Vagina (tissue), 2 donors: Measurements from ENCODE around the gene ERG. TPM values are rescaled to one million over a fixed set of nuclear protein-coding genes. Genes with fewer than 3 reads are reported as not detected.

Experiments used
- DNase-seq, 2 donors: peaks; one replicate each; pipeline ENCODE4 v3.0.0-alpha.2; 2017; ENCODE audit errors: extremely low spot score in 2 of 2
- H3K27ac ChIP-seq: fragments of 200-600 bp; sonication (generic); one replicate; pipeline ENCODE4 v1.5.1; 2019
- H3K27me3 ChIP-seq: fragments of 200-600 bp; sonication (generic); one replicate; pipeline ENCODE4 v1.5.1; 2019
- H3K36me3 ChIP-seq, 2 donors: fragments of 200-600 bp; sonication (generic); one replicate each; pipeline ENCODE4 v1.5.1; 2017 to 2019
- H3K4me1 ChIP-seq: fragments of 200-600 bp; sonication (generic); one replicate; pipeline ENCODE4 v1.5.1; 2019
- H3K4me3 ChIP-seq, 2 donors: fragments of 200-600 bp; sonication (generic); 1 replicate in 1 of 2; 2 replicates in 1 of 2; pipeline ENCODE4 v1.5.1; 2016 to 2019
- H3K9me3 ChIP-seq: fragments of 200-600 bp; sonication (generic); one replicate; pipeline ENCODE4 v1.5.1; 2019
- CTCF ChIP-seq, 3 experiments: fragments of 450-650 bp in 2 of 3; fragments of 200-600 bp in 1 of 3; sonication (generic) in 1 of 3; IDR thresholded peaks; one replicate each; pipeline ENCODE4 v1.5.1; 2017 to 2019; ENCODE audit warnings: antibody characterized with exemption in 3 of 3, mild to moderate bottlenecking in 2 of 3, moderate library complexity in 2 of 3
- POLR2A ChIP-seq, 2 donors: fragments of 450-650 bp; IDR thresholded peaks; one replicate each; pipeline ENCODE4 v1.6.1; 2017; ENCODE audit warnings: antibody characterized with exemption in 2 of 2, mild to moderate bottlenecking in 2 of 2, moderate library complexity in 2 of 2
- POLR2AphosphoS5 ChIP-seq, 2 donors: sonication (generic); formaldehyde crosslinking; IDR thresholded peaks; one replicate each; pipeline ENCODE4 v1.9.0; 2017; ENCODE audit warnings: antibody characterized with exemption in 2 of 2, mild to moderate bottlenecking in 2 of 2, low read depth in 1 of 2; ENCODE audit not compliant: insufficient read depth in 1 of 2
- intact Hi-C: fragments of 100-400 bp; cut with DNase I; formaldehyde crosslinking; loops from one replicate; pipeline ENCODE4 v1.15.1; 2023
- total RNA-seq: library from RNA; depleted of rRNA; stranded (reverse); fragments of >200 nt; gene quantifications from one replicate; pipeline ENCODE4 v1.2.3, GENCODE V29; 2016

Gene ERG
- total RNA-seq, 1 donor from 2014 or later, result 20.9 TPM

GRCh38 chr21:38429011-38429410, 69.3 kb downstream of the ERG start:
- no peak for TF ChIP-seq POLR2AphosphoS5 (IDR thresholded peaks at IDR 0.05; ENCODE audit: insufficient read depth in 1 of 2, low read depth in 1 of 2)
- no peak for TF ChIP-seq CTCF (IDR thresholded peaks at IDR 0.05)
- no peak for TF ChIP-seq POLR2A (IDR thresholded peaks at IDR 0.05)

GRCh38 chr21:38428211-38428610, 70.1 kb downstream of the ERG start:
- Histone ChIP-seq H3K27me3 (no peaks in the 10 kb centered on the region), H3K4me3 (no peak overlapping the region), H3K27ac (no peak overlapping the region), H3K36me3 (no peaks in the 10 kb centered on the region), H3K4me1 (no peaks in the 10 kb centered on the region), H3K9me3 (no peaks in the 10 kb centered on the region)
- no peak for DNase-seq
- intact Hi-C loops, result no loop called here
- TF ChIP-seq POLR2A (IDR thresholded peaks at IDR 0.05) (no peak), POLR2AphosphoS5 (IDR thresholded peaks at IDR 0.05; ENCODE audit: insufficient read depth in 1 of 2, low read depth in 1 of 2) (no peak), CTCF (IDR thresholded peaks at IDR 0.05) (no peak)

More at GRCh38 chr21:38429011-38429410, 69.3 kb downstream of the ERG start:
- Histone ChIP-seq H3K27me3 (no peaks in the 10 kb centered on the region), H3K36me3 (no peaks in the 10 kb centered on the region), H3K9me3 (no peaks in the 10 kb centered on the region), H3K4me1 (no peaks in the 10 kb centered on the region), H3K4me3 (no peak overlapping the region), H3K27ac (no peak overlapping the region)
- no peak for DNase-seq
- intact Hi-C loops, result no loop called here

GRCh38 chr21:38424305-38425019, 73.8 kb downstream of the ERG start:
- Histone ChIP-seq H3K27ac (no peak overlapping the region), H3K27me3 (no peaks in the 10 kb centered on the region), H3K36me3 (no peaks in the 10 kb centered on the region), H3K9me3 (no peaks in the 10 kb centered on the region), H3K4me3 (no peak overlapping the region), H3K4me1 (no peaks in the 10 kb centered on the region)
- intact Hi-C loops, result no loop called here
- no peak for DNase-seq
- TF ChIP-seq CTCF (IDR thresholded peaks at IDR 0.05), result no peak

- Histone ChIP-seq H3K27ac (no peak overlapping the region), H3K4me1 (no peaks in the 10 kb centered on the region), H3K9me3 (no peaks in the 10 kb centered on the region), H3K36me3 (no peaks in the 10 kb centered on the region), H3K4me3 (no peak overlapping the region), H3K27me3 (no peaks in the 10 kb centered on the region)
- TF ChIP-seq POLR2AphosphoS5 (IDR thresholded peaks at IDR 0.05; ENCODE audit: insufficient read depth in 1 of 2, low read depth in 1 of 2) (no peak), CTCF (IDR thresholded peaks at IDR 0.05) (no peak), POLR2A (IDR thresholded peaks at IDR 0.05) (no peak)
- no peak for DNase-seq
- intact Hi-C loops, result no loop called here
Measured at GRCh38 chr21:38422082-38422481, 76.2 kb downstream of the ERG start.

GRCh38 chr21:38420140-38420539, 78.1 kb downstream of the ERG start:
- Histone ChIP-seq H3K4me1 (no peaks in the 10 kb centered on the region), H3K27me3 (no peaks in the 10 kb centered on the region), H3K27ac (no peak overlapping the region), H3K9me3 (no peaks in the 10 kb centered on the region), H3K36me3 (no peaks in the 10 kb centered on the region), H3K4me3 (no peak overlapping the region)
- intact Hi-C loops, result no loop called here
- no peak for DNase-seq
- no peak for TF ChIP-seq POLR2A (IDR thresholded peaks at IDR 0.05)
- no peak for TF ChIP-seq POLR2AphosphoS5 (IDR thresholded peaks at IDR 0.05; ENCODE audit: insufficient read depth in 1 of 2, low read depth in 1 of 2)
